NOMO-1 (cell line): ENCODE results near the gene ZNF397.

Source experiments
- DNase-seq, 2 experiments: peaks; one replicate each; lab custom pipeline; 2025; ENCODE audit not compliant: unreplicated experiment in 2 of 2; lab: John Stamatoyannopoulos, UW

ZNF397 gene

GRCh38 chr18:35290094-35290735, 49.4 kb downstream of the ZNF397 start, which contains the start of gene ZSCAN30:
Gene ZSCAN30 (minus strand): TSS chr18:35290229. CDS start chr18:35264352, 25,877 bp downstream.
- peak; percentile 87 to 94 for DNase-seq

- no peak for DNase-seq
Measured at GRCh38 chr18:35291166-35291565, 50.3 kb downstream of the ZNF397 start.

GRCh38 chr18:35296060-35296459, 55.2 kb downstream of the ZNF397 start:
- DNase-seq = no peak

- DNase-seq = no peak
Measured at GRCh38 chr18:35303610-35304009, 62.8 kb downstream of the ZNF397 start.

- DNase-seq = no peak
Measured at GRCh38 chr18:35306588-35307250, 65.9 kb downstream of the ZNF397 start.
